ENCODE data around the gene IFI27L2. TPM values are rescaled to one million over a fixed set of nuclear protein-coding genes. Genes with fewer than 3 reads are reported as not detected.

The IFI27L2 gene
- total and polyA plus RNA-seq, 12 donors, result 41.5 to 122 (median 68.3) TPM

GRCh38 chr14:94132285-94132887, 3.0 kb upstream of the IFI27L2 start:
- intact Hi-C loops (cut with DNase I), result loop anchor here in 9 of 10 donors (5.0 to 10.0 kb wide), 6 partner anchors 45 to 415 kb away; no protein-coding TSS in a partner anchor
- ATAC-seq, result no peak
- peaks cover 0 to 5% (median 0%) of the 10 kb centered on the region in 9 donors for H3K36me3 ChIP-seq
- peak in 1 of 2 donors; percentile 63 for DNase-seq
- peaks cover 0 to 21% (median 9%) of the 10 kb centered on the region in 9 donors for H3K4me1 ChIP-seq
- H3K9me3 ChIP-seq, result peaks cover 0 to 11% (median 0%) of the 10 kb centered on the region in 11 donors
- H3K4me3 ChIP-seq, result no peak overlapping the region
- H3K27me3 ChIP-seq, result no peaks in the 10 kb centered on the region
- no peak overlapping the region for H3K27ac ChIP-seq
- 44 to 50% methylated on average over 4 of the region's 4 CpGs for WGBS, 2 donors
- peak; percentile 72 to 84 (median 80) for TF ChIP-seq CTCF (IDR thresholded peaks at IDR 0.05)

GRCh38 chr14:94129758-94130414, 482 bp upstream of the IFI27L2 start:
- peak in 7 of 8 donors; percentile 35 to 74 (median 59) for ATAC-seq
- Histone ChIP-seq H3K4me3 (peak overlapping the region; percentile 41 to 63 (median 60)), H3K27ac (peak overlapping the region in 9 of 10 donors; percentile 59 to 91 (median 78)), H3K9me3 (no peaks in the 10 kb centered on the region), H3K4me1 (peaks cover 0 to 18% (median 9%) of the 10 kb centered on the region in 9 donors), H3K36me3 (peaks cover 0 to 9% (median 0%) of the 10 kb centered on the region in 9 donors), H3K27me3 (no peaks in the 10 kb centered on the region)
- intact Hi-C loops (cut with DNase I), result loop anchor here in 9 of 10 donors (2.0 to 10.0 kb wide), 11 partner anchors 19 to 417 kb away; partner anchors contain the start of genes DDX24 (in 1 of the 9), IFI27 (in 1 of the 9), IFI27L1 (in 1 of the 9) and PPP4R4 (in 1 of the 9)
- peak; percentile 40 to 67 for DNase-seq
- 0 to 1% methylated on average over 12 of the region's 12 CpGs for WGBS, 2 donors
- TF ChIP-seq CTCF (IDR thresholded peaks at IDR 0.05), result no peak

GRCh38 chr14:94128216-94128839, 1.1 kb downstream of the IFI27L2 start:
- Histone ChIP-seq H3K9me3 (no peaks in the 10 kb centered on the region), H3K4me1 (peaks cover 0 to 18% (median 9%) of the 10 kb centered on the region in 9 donors), H3K36me3 (peaks cover 0 to 9% (median 0%) of the 10 kb centered on the region in 9 donors), H3K4me3 (peak overlapping the region in 1 of 10 donors; percentile 58), H3K27me3 (no peaks in the 10 kb centered on the region), H3K27ac (peak overlapping the region in 7 of 10 donors; percentile 72 to 91 (median 81))
- 90 to 93% methylated on average over 14 of the region's 14 CpGs for WGBS, 2 donors
- ATAC-seq (no peak), DNase-seq (no peak)
- no peak for TF ChIP-seq CTCF (IDR thresholded peaks at IDR 0.05)
- intact Hi-C loops (cut with DNase I), result loop anchor here in 3 of 10 donors (2.0 to 5.0 kb wide), 4 partner anchors 18 to 91 kb away; partner anchors contain the start of genes DDX24 (in 1 of the 3), IFI27 (in 1 of the 3), IFI27L1 (in 1 of the 3) and PPP4R4 (in 1 of the 3)

- DNase-seq, result no peak
- H3K36me3 ChIP-seq, result peaks cover 0 to 9% (median 0%) of the 10 kb centered on the region in 9 donors
- intact Hi-C loops (cut with DNase I), result loop anchor here in 2 of 10 donors (5.0 kb wide), 2 partner anchors 45 to 90 kb away; partner anchors contain the start of genes DDX24 (in 1 of the 2) and IFI27L1 (in 1 of the 2)
- no peaks in the 10 kb centered on the region for H3K27me3 ChIP-seq
- H3K4me3 ChIP-seq, result no peak overlapping the region
- no peak for TF ChIP-seq CTCF (IDR thresholded peaks at IDR 0.05)
- peaks cover 0 to 18% (median 9%) of the 10 kb centered on the region in 9 donors for H3K4me1 ChIP-seq
- no peaks in the 10 kb centered on the region for H3K9me3 ChIP-seq
- ATAC-seq, result no peak
- 92 to 93% methylated on average over 6 of the region's 6 CpGs for WGBS, 2 donors
- H3K27ac ChIP-seq, result no peak overlapping the region
Measured at GRCh38 chr14:94127330-94127729, 2.1 kb downstream of the IFI27L2 start.

Measured in heart right ventricle (tissue), 16 donors.